GM19240 (cell line): ENCODE measurements around the gene ASXL3.

Source experiments
- DNase-seq: peaks from one replicate; pipeline ENCODE4 v3.0.0; 2011; ENCODE audit warnings: low spot score; ENCODE audit not compliant: insufficient read length

Gene ASXL3

GRCh38 chr18:33656889-33657448 is 79.0 kb downstream of the ASXL3 start:
- DNase-seq, result no peak

- no peak for DNase-seq
These were observed 82.8 kb downstream of the ASXL3 start for GRCh38 chr18:33660696-33661310.

GRCh38 chr18:33664241-33664874 is 86.3 kb downstream of the ASXL3 start:
- no peak for DNase-seq

GRCh38 chr18:33665187-33665586 is 87.2 kb downstream of the ASXL3 start:
- DNase-seq, result no peak

- DNase-seq, result no peak
These were observed 87.6 kb downstream of the ASXL3 start for GRCh38 chr18:33665641-33666040.

GRCh38 chr18:33666915-33667314 is 88.9 kb downstream of the ASXL3 start:
- no peak for DNase-seq

GRCh38 chr18:33669589-33669988 is 91.6 kb downstream of the ASXL3 start:
- DNase-seq, result no peak

- DNase-seq, result no peak
These were observed 92.0 kb downstream of the ASXL3 start for GRCh38 chr18:33670029-33670428.

GRCh38 chr18:33673689-33674088 is 95.7 kb downstream of the ASXL3 start:
- DNase-seq, result no peak

GRCh38 chr18:33676593-33676992 is 98.6 kb downstream of the ASXL3 start:
- DNase-seq, result no peak

GRCh38 chr18:33677891-33678290 is 99.9 kb downstream of the ASXL3 start:
- DNase-seq, result no peak

- no peak for DNase-seq
These were observed 104.4 kb downstream of the ASXL3 start for GRCh38 chr18:33682436-33682835.

GRCh38 chr18:33694593-33694992 is 116.6 kb downstream of the ASXL3 start:
- DNase-seq, result no peak

GRCh38 chr18:33696332-33697162 is 118.5 kb downstream of the ASXL3 start:
- no peak for DNase-seq

GRCh38 chr18:33697498-33697897 is 119.5 kb downstream of the ASXL3 start:
- no peak for DNase-seq

GRCh38 chr18:33699372-33699771 is 121.4 kb downstream of the ASXL3 start:
- no peak for DNase-seq

GRCh38 chr18:33700513-33700976 is 122.5 kb downstream of the ASXL3 start:
- peak; percentile 14 for DNase-seq

- no peak for DNase-seq
These were observed 124.6 kb downstream of the ASXL3 start for GRCh38 chr18:33702625-33703024.

GRCh38 chr18:33706391-33706790 is 128.4 kb downstream of the ASXL3 start:
- DNase-seq, result no peak

- no peak for DNase-seq
These were observed 130.9 kb downstream of the ASXL3 start for GRCh38 chr18:33708876-33709275.

- DNase-seq, result no peak
These were observed 132.2 kb downstream of the ASXL3 start for GRCh38 chr18:33710269-33710668.

GRCh38 chr18:33711514-33711913 is 133.5 kb downstream of the ASXL3 start:
- DNase-seq, result no peak
